IPS-NIHi11 (cell line): ENCODE results near the gene MCM3AP.

Experiments
- DNase-seq: peaks from one replicate; pipeline ENCODE4 v3.0.0; 2012; ENCODE audit warnings: mixed read lengths, low spot score

The MCM3AP gene

DNA sequence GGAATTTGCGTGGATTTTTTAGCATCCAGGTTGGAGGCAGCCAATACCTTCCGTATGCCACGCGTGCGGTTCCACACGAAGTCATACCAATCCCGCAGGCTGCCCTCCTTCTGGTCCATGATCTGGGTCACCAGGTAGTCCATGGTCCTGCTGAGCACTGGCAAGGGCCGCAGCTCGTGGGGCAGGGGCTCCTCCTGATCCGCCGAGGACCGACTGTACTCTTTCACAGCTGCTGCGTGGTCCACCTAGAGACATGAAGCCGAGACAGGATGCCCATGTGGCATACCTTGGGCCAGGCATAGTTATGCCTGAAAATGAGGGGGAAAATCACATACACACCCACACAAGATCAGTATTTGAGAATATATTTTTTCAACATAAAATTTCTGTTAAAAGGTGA lies 12.1 kb downstream of the MCM3AP start:
- no peak for DNase-seq

DNA sequence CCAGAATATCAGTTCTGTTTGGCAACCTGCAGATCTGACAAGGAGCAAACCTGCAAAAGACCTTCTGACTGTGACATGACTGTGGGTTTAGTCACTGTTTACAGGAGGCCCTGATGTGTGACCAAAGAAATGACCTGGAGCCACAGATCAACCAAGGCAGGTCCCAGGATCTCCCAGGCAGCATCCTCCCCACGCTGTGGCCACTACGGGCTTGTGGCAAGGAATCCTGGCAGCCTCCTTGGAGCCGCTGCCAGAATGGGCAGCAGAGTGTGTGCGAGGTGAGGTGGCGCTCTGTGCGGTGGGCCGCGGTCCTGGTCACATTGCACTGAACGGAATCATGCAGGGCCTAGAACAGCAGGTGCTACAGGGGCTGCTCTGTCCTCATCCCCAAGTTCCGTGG lies 15.9 kb downstream of the MCM3AP start:
- no peak for DNase-seq

DNA sequence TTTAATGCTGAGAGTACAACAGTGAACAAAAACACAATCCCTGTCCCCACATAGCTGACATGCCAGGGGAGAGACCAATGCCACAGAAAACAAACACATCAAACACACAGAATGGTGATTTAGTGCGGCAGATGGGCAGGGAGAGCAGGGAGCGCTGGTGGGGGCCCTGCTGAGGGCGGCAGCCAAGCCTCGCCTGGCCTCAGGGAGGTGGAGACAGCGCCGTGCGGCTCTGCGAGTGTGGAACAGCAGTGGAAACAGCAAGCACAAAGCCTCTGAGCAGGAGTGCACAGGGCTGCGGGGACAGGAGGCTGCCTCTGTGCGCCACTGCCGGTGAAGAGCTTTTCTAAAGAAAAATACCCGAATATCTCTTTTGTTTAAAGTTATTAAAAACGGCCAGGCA lies 17.0 kb downstream of the MCM3AP start:
- no peak for DNase-seq

DNA sequence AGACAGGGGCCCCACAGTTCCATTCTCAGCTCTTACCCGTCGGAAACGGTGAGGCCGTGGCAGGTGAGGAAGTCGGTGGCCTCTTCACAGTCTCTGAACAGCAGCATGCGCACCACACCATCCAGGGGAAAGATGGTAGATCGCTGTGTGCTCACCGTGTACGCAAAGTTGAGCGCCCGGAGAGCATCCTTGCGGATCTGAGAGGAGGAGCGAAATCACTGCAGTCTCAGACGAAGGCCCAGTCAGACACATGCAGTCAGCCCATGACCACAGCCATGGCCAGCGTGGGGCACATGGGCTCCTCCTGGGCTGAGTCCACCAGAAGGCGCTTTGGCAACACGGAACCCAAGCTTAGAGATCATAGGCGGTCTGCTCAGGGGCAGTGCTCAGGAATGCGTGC lies 18.5 kb downstream of the MCM3AP start:
- DNase-seq = no peak

DNA sequence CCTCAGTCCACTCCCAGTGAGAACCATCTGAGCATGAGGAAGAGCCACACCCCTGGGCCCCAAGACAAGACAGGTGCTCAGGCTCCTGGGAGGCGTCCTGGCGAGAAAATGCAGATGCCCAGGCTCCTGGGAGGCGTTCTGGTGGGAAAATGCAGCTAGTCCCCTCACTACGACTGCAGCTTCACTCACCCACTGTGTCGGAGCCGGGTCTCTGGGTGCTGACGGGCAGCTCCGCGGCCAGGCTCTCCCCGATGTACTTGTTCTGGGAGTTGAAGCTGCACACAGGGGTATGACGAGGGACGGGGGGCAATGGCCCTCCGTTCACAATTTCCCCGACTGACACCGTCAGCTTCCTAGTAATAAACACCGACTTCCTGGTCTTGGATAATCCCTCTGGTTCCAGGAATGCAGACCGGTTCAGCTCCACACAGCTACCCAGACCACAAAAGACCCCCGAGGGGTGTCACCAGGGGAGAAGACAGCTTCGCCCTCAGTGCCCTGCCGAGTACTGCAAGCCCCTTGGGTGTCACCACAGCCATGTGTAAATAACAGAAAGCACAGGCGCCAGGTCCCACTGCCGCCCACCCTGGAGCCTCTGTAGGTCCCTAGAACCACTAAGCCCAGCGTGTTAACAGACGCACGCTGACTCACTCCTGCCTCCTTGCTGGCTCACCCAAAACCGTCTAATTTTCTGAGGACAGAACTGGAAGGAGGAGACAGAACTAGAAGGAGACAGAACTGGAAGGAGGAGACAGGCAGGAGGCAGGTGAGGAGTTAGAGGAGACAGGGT lies 19.5 kb downstream of the MCM3AP start:
- no peak for DNase-seq

DNA sequence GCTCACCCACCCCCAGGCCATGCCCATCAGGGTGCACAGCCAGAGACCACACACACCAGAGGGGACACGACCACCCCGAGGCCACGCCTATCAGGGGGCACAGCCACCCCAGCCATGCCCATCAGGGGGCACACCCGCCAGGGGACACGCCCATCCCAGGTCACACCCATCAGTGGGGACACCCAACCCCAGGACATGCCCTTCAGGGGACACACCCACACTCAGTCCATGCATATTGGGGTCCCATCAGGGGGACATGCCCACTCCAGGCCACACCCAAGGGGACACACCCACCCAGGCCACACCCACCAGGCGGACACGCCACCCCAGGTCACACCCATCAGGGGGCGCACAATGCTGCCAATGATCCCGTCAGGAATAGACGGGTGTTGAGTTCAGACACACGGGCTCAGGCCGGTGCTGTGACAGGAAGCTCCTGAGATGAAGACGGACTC lies 20.7 kb downstream of the MCM3AP start:
- DNase-seq = peak; percentile 41

DNA sequence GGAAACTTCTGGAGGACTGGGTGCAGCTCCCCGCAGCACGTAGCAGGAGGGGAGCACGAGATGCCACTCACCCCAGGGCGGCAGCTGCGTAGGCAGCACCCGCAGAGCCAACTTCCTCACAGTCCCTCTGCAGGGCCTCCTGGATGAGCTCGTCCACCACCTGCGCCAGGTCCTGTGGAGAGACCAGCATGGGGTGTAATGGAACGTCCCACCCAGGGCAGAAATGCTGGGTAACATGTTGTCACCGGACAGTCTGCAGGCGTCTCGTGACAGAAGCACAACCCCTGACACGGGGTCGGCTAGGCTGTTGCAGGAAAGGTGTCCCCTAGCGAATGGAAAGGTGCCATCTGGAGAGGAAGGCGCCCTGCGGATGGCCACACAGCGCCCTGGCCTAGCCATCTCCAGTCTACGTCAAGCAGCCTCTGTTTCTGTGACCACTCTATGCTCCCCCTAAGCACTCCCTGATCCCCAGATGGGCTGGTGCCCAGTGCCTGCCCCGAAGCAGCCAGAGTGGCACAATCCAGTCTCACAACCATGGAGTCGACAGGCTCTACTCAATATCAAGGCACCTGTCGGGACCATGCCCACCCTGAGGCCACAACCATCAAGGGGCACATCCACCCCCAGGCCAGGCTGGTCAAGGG lies 21.2 kb downstream of the MCM3AP start:
- DNase-seq = no peak

DNA sequence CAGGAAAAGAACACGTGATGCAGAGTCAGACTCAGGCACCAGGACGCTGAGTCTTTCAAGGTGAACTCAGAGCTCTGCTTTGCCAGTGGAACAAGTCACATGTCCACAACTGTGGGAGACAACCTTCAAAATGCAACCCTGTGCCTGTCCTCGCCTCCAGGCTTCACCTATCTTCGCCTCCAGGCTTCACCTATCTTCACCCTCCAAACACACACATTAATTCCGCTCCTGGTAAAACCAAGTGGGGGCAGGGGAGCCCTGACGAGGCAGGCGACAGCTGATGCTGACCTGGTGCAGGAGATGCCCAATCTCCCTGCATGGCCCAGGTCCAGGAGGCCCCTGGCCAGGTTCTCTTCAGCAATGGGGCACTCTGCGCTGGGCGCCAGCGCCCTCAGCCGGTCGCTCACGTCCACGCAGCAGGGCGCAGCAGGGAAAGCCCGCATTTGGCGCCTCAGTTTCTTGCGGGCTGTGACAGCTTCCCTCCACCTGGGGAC lies 28.9 kb downstream of the MCM3AP start:
- no peak for DNase-seq

DNA sequence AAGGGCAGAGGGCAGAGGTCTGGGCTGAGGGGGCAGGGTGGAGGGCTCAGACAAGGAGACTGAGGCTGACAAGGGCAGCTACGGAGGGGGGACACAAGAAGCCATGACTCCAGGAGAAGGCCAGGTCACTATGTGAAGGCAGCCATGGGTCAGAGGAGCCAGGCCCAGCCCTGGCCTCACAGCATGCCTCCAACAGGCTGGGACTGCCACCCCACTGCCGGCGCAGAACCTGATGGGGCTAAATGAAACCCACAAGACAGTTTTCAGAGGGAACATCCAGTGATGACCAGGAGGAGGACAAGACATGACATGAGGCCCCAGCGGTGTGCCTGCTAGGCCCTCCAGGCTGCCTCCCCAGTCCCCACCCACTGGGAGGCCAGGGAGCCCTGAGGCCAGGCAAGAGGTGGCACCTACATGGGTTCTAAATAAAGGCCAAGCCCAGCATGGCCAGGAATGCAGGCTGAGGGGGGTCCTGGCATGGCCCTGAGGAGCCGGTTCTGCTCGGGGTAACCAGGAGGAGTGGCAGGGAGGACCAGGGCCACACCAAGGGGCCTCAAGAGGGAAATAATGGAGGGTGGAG lies 29.6 kb downstream of the MCM3AP start:
- no peak for DNase-seq

DNA sequence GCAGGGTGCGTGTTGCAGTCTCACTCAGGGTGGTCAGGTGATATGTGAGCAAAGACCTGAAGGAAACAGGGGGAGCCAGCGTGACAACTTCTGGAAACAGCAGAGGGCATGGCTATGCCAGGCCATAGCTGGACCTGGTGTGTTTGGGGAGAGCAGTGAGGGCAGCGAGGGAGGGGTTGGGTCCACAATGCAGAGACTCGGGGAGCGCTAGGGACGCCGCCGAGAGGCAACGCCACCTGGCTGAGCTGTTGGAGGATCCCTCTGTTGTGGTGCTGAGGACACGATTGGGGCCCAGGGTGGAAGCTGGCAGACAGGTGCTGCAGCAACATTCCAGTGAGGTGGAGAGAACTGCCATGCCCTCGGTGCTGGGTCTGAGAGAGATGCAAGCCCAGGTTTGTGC lies 30.2 kb downstream of the MCM3AP start:
- DNase-seq = no peak

DNA sequence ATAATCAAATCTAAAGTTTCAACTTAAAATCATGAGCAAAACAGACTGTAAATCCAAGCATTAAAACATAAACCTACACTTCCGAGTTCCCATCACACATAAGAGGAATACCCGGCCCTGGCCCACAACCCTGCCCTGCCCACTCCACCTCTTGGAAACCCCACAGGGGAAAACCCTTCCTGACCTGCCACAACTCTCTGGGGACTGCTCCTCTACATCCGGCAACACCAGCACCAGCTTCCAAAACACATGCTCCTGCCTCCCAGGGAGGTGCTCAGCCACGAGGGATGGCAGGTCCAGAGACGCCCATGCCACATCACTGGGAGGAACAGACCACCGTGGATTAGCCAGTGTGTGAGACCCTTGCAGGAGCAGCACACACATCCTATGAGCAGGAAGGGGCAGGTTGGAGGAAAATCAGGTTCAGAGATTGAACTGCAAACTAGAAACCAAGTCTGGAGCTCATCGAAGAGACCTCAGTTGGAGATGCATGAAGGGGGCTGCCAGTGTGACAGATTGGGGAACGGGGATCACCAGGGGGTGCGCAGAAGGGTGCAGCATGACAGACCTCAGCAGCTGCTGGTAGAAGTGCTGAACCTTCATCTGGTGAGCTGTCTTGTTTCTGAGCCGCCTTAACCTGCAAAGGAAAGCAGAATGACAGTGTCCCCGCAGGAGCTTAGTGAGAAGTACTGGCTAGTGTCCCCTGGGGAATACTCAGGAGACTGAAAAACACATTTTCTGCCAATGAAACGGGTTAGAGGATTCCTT lies 31.0 kb downstream of the MCM3AP start:
- no peak for DNase-seq

DNA sequence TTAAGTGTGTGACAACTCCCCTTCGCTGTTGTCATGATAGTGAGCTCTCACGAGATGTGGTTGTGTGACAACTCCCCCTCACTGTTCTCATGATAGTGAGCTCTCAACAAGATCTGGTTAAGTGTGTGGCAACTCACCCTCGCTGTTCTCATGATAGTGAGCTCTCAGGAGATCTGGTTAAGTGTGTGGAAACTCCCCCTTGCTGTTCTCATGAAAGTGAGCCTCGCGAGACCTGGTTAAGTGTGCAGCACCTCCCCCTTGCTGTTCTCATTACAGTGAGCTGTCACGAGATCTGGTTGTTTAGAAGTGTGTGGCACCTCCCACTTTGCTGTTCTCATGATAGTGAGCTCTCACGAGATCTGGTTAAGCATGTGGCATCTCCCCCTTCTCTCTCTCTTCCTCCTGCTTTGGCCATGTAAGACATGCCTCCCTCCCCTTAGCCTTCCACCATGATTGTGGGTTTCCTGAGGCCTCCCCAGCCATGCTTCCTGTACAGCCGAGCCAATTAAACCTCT lies 31.7 kb downstream of the MCM3AP start:
- no peak for DNase-seq

DNA sequence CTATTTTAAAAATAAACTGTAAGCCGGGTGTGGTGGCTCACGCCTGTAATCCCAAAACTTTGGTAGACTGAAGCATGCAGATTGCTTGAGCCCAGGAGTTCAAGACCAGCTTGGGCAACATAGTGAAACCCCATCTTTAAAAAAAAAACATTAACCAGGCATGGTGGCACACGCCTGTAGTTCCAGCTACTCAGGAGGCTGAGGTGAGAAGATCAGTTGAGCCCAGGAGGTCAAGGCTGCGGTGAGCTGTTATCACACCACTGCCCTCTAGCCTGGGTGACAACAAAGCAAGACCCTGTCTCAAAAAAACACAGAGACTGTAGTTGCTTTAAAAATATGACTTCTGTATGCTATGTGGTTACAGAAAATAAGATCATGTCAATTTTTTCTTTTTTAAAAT lies 32.6 kb downstream of the MCM3AP start:
- DNase-seq = no peak

DNA sequence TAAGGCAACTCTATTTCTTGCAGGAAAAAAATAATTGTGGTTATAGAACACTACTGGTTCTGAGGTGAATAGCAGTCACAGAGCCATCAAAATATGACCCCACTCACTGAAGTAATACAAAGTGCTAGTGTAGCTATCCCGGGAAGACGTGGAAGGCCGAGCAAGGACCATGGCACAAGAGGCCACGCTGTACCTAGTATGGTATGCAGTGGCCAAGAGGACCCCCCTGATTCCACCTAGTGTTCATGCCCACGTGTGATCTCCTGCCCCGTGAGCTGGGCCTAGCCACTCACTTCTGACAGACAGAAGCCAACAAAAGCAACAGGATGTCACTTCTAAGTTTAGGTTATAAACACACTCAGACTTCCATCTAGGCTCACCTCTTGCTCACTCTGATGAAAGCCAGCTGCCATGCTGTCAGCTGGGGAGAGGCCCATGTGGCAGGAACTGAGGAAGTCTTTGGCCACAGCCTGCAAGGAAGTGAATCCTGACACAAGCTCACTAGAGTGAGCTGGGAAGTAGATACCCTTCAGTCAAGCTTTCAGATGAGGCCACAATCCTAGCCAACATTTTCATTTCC lies 35.2 kb downstream of the MCM3AP start:
- no peak for DNase-seq

DNA sequence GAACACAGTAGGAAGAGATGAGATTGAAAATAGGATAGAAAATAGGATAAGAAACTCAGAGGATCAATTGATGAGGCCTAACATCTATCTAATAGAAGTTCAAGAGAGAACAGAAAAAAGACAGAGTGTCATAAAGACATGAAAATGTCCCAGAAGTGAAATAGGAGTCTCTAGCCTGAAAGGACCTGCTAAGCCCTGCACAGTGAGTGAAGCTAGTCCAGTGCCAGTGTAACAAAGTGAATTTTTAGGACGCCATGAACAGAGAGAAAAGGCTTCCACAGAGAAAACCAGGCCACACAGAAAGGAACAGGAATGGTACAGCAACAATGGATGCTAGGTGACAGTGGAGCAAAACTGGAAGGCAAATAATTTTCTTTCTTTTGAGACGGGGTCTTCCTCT lies 36.6 kb downstream of the MCM3AP start:
- no peak for DNase-seq

DNA sequence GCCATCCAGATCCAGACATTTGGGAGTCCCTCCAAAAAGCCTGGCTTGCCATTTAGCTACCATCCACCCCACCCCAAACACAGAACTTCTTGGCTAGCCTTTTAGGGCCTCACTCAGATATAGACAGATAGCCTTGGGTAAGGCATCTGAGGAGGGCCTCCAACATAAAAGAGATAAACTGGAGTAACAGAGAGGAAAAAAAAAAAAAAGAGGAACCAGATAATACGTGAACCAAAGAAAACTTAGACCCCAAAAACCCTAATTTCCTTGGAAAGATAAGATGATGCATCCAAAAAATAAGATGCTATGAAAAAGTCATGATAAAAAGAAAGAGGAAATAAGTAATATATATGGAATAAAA lies 37.0 kb downstream of the MCM3AP start:
- no peak for DNase-seq

DNA sequence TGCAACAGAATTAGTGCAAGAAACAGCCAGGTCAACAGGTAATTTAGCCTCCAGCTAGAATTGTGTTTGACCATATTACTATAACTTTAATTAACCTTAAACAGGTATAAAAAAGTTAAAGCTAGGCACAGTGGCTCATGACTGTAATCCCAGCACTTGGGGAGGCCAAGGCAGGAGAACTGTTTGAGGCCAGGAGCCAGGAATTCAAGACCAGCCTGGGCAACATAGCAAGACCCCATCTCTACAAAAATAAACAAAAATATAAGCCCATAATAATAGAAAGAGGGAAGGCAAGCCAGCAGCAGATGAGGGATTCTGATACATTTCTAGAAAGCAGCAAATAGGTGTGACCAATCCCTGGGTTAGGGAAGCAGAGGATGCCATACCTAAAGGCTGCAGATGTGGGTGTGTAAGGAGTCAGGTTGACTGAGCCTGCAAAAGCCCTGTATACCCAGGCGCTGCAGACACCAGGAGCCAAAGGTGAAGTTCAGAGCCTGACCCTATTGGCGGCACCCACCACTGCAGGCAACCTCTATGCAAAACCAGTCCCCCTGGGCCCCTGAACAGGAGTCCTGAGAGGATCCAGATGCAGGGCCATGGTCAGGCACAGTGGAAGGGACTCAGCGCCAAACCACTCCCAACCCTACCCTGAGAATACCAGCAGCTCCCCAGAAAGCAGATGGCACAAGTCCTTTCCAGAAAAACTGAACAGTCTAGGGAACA lies 37.6 kb downstream of the MCM3AP start:
- no peak for DNase-seq

DNA sequence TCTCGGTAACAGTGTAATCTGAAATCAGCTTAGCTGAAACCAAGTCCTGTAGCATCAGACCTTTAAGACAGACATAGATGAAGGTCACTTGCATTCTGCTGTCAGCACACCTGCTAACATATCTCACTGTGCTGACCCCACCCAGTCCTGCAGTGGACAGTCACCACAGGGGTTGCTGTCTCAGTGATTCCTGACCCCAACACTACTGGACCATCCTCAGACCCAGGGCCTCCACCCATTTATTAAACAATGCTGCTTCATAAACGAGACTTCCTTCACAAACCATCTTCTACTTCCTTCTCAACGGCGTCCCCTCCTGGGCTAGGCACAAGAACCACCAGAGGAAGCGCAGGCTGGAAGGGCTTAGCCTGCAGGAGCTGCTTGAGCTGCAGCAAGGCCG lies 39.1 kb downstream of the MCM3AP start:
- no peak for DNase-seq

DNA sequence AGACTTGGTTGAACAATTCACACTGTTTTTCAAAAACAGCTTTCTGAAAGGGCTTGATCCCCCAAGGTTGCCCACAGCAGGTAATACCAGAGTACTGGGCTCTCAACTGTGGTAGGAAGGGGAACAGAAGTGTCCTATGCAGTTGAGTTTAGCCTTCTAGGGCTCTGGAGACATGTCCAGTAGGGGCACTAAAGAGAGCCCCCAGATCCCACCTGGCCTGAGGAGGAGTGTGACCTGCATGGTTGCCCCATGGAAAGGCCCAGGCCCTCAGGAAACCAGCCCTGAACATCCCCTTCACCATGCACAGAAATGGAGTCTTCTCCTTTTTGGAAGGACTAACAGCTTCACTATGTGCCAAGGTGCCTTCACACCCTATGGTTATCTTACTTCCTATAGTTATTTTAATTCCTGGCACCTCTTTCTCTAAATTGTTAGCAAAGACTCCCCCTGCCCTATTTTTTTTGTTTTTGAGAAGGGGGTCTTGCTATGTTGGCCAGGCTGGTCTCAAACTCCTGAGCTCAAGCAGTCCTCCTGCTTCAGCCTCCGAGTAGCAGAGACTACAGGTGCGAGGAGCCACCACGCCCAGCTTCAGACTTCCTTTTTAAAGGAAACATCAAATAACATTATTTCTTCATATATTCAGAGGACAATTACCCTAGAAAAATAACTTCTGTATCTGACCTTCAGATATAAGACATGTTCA lies 40.0 kb downstream of the MCM3AP start:
- no peak for DNase-seq

DNA sequence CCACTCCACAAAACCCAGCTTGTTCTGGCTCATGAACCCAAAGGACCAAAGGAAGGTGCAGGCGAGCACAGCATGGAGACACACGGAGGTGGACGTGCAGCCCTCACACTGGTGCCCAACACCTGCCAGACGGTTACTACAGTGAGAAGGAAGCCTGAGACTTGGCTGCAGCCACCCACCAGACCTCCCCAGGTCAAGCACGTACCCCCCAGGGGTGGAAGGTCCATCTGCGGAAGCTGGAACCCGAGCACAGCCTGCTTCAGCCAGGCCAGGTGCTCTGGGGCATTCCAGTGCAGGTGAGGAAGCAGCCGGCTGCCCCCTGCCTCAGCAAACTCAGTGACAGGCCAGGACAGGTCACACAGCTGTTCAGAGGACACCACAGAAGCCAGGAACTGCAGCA lies 40.8 kb downstream of the MCM3AP start:
- DNase-seq = no peak

DNA sequence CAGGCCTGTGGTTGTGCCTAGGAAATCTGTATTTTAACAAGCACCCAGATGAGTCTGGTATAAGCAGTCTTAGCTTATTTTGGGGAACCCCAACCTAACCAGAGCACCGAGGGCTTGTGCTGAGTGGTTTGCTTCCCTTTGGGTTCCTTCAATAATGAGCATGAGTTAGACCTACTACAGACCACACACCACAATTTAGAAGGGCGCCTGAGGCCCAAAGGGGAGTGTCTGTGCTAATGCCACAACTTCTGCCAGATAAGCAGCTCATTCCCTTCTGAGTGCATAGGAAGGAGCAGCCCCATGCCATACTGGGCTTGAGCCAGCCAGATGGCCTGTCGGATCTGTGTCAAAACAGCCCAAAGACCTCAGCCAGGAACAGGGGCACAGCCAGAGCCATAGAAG lies 41.5 kb downstream of the MCM3AP start:
- DNase-seq = no peak
